ENCODE measurements around the gene TSC22D3.
"Not testable (repeated sequence)": the region's sequence is repeated elsewhere in the genome, so short reads cannot be mapped to it uniquely, and the experiment has no call there.

TSC22D3 gene

GRCh38 chrX:107775734-107776511, at the start of gene TSC22D3:
Gene TSC22D3, minus strand, starts transcription at chrX:107775787. Its CDS starts 368 bp downstream, at chrX:107775419.
- DNase-seq (ENCODE audit: low read depth): peak; percentile 18

GRCh38 chrX:107823456-107823855, 47.9 kb upstream of the TSC22D3 start:
- DNase-seq (ENCODE audit: low read depth): no peak

DNA sequence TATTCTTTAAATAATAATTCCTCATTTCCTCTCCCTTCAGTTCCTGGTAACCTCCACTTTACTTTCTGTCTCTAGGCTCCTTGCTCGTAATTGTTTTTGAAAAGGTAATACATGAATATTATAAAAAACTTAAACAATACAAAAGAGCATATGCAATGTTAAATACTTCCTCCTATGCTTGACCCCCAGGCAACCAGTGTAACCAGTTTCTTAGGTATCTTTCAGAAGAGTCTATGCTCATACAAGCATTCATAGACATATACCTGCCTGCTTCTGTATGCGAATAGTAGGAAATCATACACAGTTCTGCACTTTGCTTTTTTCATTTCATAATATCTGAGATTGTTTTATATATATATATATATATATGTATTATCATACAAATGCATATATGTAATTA, 47.5 kb upstream of the TSC22D3 start:
- DNase-seq (ENCODE audit: low read depth): no peak

GRCh38 chrX:107818900-107819521, 43.4 kb upstream of the TSC22D3 start:
- DNase-seq (ENCODE audit: low read depth): no peak

DNA sequence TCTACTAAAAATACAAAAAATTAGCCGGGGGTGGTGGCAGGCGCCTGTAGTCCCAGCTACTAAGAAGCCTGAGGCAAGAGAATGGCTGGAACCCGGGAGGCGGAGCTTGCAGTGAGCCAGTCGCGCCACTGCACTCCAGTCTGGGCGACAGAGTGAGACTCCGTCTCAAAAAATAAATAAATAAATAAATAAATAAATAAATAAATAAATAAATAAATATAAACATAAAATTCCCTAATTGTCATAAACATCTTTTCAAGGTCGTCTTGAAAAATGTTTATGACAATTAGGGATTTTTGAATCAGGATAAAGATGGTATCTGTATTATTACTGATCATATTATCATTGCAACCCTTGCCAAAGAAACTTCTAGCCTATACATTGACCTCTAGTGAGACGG, 34.5 kb upstream of the TSC22D3 start:
- not testable (repeated sequence) for DNase-seq (ENCODE audit: low read depth)

- DNase-seq (ENCODE audit: low read depth): no peak
Measured at GRCh38 chrX:107805179-107805578, 29.6 kb upstream of the TSC22D3 start.

DNA sequence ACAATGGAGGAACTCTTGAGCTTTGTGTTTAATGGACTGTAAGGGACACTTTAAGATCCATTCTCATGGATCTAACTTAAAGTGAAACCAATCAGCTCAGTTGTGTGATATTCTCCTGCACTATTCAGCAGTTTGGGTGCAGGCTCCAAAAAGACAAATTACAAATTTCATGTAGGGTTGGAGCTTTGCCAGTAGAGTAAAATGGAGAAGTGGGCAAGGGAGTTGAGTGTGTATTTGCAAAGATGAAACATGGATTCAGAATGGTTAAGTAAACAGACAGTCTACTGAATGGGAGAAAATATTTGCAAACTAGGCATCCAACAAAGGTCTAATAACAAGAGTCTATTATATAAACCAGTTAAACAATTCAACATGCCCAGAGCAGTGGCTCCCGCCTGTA, 28.8 kb upstream of the TSC22D3 start:
- DNase-seq (ENCODE audit: low read depth): no peak

DNA sequence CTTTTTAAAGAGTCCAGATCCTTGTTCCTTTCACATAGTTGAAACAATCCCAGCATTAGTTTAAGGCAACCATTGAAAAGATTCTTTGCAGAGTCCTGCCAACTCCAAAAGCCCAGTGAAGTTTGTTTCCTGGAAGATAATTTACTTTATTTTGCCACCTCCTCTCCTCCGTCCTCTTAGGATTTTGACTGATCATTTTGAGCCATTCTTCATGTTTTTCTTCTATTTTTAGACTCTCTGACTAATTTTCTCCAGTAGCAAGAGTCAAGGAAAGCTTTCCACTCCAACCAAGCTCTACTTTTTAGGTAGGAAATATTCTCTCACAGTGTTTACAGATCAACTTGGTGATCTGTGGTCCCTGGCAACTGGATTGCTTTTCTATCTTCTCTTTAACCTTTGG, 12.2 kb upstream of the TSC22D3 start:
- DNase-seq (ENCODE audit: low read depth): no peak

- no peak for DNase-seq (ENCODE audit: low read depth)
Measured at GRCh38 chrX:107780525-107780924, 4.9 kb upstream of the TSC22D3 start.

- no peak for DNase-seq (ENCODE audit: low read depth)
Measured at GRCh38 chrX:107777536-107777832, 1.9 kb upstream of the TSC22D3 start, which contains the start of gene NCBP2L. Gene NCBP2L, plus strand, starts transcription at chrX:107777733. Its CDS starts 16,488 bp downstream, at chrX:107794221.

DNA sequence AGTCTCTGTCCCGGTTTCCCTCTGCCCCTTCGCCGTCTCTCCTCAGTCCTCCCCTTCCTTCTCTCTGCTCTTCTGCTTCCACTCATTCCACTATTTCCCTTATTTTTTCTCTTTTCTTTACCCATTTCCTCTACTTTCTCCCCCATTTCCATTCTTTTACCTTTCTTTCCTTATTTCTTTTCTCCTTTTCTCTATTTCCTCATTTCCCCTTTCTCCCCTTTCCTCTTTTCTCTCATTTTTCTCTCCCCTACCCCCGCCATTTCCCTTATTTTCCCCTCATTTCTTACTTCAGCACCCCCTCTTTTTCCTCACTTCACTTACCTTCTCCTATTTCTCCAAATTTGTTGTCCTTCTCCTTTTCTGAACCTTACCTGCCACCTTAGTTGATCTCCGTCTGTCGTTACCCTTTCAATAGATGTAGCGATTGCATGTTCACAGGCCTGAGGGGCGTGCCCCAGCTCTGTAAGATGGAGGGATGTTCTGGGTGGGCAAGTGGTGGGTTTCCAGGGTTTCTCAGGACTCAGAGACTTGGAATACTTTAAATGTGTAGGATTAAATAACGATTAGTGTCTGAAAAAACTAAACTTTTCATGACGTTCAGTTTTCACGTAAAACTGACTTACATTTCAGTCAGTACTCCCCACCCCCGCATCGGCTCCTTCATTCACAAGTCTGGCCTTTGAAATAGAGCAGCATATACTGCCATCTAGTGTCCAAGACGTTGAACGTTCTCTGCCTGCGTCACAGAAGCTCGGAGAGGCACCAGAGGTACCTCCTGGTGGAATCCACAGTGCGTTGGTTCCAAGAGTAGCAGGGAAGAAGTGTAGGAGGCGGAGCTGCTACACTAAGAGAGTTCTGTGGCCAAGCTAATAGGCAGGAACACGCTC, 1.3 kb upstream of the TSC22D3 start:
- peak; percentile 58 for DNase-seq (ENCODE audit: low read depth)

DNA sequence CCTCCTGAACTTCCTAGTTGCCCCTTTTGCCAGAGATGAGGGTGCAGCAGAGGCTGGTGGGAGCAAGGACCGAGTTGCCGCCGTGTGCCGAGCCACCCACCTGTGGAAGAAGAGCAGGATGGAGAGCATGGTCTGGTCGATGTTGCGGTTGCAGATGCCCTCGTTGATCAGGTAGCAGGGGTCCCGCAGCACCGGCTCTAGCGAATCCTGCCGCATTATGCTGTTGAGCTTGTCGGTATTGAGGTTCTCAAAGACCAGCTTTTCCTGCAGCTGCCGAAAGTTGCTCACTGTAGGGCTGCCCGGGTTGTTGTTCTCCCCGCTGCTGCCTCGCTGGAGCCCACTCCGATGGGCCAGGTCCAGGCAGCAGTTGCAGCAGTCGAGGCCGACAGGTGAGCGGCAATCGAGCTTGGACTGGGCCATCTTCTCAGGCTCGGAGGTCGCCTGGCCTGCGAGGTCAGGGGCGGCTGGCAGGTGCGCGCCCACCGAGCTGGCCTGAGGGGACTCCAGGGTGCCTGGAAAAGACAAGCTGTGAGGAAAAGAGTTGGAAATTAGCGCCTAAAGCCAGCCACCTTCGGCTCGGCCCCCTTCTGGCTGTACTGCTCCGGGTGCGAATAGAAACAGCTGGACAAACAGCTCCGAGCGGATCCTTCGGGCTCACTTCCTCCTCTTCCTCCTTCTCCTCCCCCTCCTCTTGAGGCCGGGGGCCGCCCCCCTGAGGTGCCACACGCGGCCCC, 420 bp downstream of the TSC22D3 start:
- DNase-seq (ENCODE audit: low read depth): no peak

DNA sequence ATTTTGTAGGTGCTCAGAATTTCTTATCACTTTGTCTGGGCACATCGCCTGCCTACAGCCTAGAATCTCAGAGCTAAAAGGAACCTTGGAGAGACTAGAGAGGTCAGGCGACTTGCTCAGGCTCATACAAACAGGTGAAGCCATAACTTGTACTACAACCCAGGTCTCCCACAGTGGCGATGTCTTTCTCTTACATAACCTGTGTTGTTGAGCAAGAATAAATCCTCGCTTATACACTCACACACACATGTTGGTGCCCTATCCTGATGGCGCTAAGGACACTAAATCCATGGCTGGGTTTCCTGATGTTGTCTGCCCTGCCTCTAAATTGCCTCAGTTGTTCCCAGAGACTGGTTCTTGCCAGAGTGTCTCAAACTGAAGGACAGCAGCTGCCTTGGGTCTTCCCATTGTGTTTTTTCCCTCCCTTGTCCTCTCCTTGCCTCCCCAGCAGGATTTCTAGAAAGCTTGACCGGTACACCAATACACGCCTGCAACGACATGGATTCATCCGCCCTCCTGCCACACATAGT, 1.6 kb downstream of the TSC22D3 start:
- no peak for DNase-seq (ENCODE audit: low read depth)

- no peak for DNase-seq (ENCODE audit: low read depth)
Measured at GRCh38 chrX:107773206-107773605, 2.4 kb downstream of the TSC22D3 start.

GRCh38 chrX:107769581-107770317, 5.8 kb downstream of the TSC22D3 start:
- no peak for DNase-seq (ENCODE audit: low read depth)

GRCh38 chrX:107768051-107768450, 7.5 kb downstream of the TSC22D3 start:
- no peak for DNase-seq (ENCODE audit: low read depth)

- no peak for DNase-seq (ENCODE audit: low read depth)
Measured at GRCh38 chrX:107766470-107767150, 9.0 kb downstream of the TSC22D3 start.

DNA sequence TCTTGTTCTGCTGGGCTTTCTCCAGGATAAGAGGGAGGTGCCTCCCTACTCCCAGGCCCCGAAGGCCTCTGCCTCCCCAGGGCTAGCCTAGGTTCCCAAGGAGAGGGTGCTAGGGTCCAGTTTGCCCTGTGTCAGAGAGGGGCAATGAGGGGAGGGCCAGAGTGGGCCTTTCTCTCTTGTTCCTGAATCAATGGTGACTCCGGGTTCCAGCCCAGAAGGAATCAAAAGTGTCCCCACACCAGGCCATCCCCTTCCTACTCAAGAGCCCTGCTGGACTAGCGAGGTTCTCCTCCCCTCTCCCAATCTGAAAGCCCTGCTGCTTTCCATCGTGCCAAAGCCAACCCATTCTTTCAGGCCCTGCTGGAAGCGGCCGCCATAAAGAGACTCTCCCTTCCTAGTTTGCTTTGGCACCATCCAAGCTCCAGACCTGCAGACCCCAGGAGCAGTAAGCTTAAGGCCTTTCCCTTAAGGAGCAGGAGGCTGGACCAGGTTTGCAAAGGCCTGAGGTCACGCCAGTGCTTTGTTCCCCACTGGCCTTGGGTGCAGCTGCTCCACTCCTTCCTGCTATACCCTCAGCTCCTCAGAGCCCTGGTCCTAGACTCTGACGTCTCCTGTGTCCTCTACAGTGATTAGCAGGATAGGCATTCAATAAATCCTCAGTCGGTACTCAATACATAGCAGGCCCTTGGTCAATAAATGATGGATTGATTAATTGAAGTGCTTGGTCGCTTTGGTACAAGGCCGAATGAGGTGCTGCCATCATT, 10.6 kb downstream of the TSC22D3 start:
- no peak for DNase-seq (ENCODE audit: low read depth)

GRCh38 chrX:107763647-107764046, 11.9 kb downstream of the TSC22D3 start:
- DNase-seq (ENCODE audit: low read depth): no peak
